ENCODE results near the gene ATG2A.

The ATG2A gene

GRCh38 chr11:64867748-64868462 lies 49.1 kb downstream of the ATG2A start:
- DNase-seq = no peak

DNA sequence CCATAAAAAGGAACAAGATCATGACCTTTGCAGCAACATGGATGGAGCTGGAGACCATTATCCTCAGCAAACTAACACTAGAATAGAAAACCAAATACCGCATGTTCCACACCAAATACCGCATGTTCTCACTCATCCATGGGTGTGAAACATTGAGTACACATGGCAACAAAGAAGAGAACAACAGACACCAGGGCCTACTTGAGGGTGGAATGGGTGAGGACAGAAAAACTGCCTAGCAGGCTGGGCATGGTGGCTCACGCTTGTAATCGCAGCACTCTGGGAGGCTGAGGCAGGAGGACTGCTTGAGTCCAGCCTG lies 50.9 kb downstream of the ATG2A start:
- DNase-seq = no peak

DNA sequence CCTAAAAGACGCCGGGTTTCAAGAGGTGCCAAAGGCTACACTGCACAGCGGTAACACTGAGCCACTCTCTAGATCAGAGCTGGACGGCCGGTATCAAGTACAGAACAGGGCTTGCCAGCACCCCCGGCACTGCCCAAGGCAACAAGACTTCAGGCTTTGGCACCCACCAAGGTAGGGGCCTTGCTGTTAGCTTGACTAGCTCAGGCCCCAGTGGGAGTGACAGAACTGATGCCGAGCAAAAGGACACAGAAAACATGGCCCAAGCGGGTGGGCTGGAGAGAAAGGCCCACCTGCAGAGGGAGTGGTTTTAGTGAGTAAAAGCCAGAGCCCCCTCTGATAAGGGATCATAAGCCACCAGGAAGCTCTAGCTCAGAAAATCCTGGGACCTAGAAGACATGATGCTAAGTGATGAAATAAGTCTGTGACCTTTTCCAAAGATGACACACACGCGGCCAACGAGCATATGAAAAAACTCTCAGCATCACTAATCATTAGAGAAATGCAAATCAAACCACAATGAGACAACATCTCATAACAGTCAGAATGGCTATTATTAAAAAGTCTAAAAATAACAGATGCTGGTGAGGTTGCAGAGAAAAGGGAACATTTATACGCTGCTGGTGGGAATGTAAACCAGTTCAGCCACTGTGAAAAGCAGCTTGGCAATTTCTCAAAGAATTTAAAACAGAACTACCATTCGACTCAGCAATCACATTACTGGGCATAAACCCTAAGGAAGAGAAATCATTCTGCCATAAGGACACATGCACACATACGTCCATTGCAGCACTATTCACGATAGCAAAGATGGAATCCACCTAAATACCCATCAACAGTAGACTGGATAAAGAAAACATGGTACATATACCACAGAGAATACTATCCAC lies 51.5 kb downstream of the ATG2A start:
- DNase-seq = peak; percentile 82

- peak; percentile 93 for DNase-seq
Observed at GRCh38 chr11:64864473-64865285, 52.3 kb downstream of the ATG2A start.

DNA sequence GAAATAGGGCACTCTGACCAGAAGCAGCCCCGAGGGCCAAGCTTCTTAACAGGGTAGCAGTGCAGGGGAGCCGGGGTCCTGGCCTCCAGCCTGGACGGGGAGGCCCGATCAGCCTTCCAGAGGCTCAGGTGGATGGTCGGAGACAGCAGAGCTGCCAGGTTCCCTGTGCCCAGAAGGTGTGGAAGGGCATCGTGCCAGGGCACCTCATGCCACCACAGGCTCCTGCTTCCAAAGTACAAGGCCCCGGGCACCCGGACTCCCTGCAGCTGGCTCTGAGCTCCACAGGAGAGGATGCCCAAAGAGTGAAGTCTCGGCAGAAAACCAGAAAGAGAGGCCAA lies 52.9 kb downstream of the ATG2A start:
- no peak for DNase-seq

DNA sequence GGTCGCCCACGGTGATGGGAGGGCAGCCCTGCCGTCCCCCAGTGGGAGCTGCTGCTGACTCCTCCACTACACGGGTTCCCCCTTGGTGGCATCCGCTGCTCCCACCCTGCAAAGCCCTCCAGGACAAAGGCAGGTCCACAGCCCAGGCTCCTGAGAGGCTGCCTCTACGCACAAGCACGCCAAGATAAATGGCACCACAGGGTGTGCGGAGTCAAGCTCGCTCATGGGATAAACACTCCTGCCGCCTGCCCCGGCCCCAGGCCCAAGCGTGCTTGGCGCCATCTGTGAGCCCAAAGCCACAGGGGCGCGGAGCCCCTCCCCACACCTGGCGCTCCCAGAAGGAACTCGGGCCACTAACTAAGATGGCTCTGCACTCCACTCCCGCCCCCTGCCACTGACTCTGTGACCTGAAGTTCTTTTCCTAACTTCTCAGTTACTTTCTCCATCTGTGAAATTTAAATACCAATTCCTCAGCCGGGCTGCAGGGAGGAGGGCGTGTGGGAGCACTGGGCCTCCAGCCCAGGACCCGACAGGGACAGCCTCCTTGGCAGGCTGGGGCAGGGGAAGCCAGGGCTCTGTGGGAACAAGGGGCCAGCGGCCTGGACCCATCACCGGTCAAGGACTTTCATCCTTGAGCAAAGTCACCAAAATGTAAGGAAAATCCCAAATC lies 53.5 kb downstream of the ATG2A start:
- no peak for DNase-seq

DNA sequence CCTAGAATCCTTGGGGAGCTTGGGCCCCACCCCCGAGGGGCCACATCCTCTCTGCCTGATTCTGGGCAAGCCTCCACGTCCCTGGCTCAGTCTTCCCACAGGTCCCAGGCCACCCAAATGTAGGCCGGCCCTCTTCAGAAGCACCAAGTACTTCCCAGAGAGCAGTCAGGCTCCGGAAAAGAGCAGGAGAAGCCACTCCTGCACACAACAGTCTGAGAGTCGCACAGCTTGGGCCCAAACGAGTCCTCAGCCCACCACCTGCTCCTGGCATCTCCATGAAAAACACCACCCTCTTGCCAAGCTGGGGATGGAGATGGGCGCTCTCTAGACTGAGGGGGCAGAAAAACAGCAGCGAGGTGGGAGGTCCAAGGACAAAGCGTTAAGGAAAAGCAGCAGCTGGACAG lies 54.0 kb downstream of the ATG2A start:
- DNase-seq = no peak

DNA sequence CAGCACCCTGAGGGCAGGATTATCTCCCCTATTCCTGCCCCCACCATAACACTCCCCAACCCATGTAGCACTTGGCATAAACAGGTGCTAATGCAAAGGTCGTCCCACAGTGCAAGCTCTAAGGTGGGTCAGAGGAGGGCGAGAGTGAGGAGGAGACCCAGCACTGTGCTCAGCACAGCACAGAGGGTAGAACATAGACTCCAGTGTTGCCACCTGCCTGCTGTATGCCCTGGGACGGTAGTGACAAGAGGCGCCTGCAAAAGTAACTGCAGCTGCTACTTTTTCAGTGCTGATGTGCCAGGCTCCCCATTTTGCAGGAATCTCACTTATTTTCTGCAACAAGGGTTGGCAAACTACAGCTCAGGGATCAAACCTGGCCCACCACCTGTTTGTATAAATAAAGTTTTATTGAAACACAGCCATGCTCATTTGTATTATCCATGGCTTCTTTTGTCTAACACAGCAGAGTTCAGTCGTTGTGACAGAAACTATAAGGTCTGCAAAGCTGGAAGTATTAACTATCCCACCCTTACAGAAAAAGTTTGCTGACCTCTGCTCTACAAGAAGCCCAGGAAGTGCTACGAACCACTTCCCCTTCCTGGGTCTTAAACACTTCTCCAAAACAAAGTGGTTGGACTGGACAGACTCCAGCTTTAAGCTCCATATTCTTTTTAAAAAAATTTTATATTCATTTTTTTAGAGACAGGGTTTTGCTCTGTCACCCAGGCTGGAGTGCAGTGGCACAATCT lies 55.6 kb downstream of the ATG2A start:
- DNase-seq = no peak

GRCh38 chr11:64859542-64860414 lies 57.2 kb downstream of the ATG2A start:
- DNase-seq = no peak

DNA sequence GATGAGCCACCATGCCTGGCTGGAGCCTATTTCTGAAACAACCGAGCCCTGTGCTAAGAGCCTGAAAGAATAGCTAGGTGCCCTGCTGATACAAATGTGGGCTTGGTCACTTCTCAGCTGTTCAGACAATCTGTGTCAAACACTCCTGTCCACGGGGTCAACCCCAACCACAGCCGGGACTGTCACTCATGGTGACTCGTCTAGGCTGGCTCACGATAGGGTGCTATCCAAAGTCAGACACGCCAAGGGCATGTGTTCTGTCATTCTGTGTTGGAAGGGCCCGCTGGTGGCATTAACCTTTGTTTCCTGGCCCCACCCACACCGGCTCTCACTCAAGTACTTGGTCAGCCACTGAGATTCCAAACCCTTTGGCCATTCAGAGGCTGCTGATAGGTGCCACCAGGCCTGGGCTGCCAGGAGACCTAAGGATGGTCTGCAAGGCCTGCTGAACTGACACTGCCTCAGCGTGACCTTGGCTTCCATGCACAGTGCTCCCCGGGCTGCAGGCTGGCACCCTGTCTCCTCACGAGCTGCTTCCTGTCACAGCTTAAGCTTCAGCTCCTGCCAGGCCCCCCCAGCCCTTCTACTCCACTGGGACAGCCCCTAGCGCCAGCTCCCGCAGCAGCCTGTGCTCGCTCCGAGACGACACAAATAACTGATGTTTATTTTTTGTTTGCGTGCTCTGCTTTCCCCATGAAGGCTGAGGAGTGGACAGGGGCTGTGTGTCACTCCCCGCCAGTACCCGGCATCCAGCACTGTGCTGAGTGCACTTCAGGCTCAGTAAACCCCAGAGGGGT lies 58.3 kb downstream of the ATG2A start:
- no peak for DNase-seq

DNA sequence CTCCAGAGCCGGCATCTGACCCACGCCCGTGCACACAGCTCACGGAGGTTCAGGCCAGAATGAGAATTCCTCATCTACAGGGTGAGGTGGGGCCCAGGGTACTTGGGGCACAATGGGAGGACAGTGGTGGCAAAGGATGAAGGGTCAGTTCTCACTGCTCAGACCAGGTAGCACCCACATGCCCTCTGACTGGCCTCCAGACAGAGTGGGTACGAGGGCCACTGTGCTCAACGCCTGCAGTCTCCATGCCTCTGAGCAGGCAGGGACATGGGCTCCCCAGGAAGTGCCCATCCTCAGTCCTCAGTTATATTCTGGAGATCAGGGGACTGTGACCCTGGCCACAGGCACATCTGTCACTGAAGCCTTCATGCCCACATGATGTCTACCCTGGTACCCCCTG lies 59.5 kb downstream of the ATG2A start:
- no peak for DNase-seq

GRCh38 chr11:64856382-64857227 lies 60.4 kb downstream of the ATG2A start:
- peak; percentile 55 for DNase-seq

DNA sequence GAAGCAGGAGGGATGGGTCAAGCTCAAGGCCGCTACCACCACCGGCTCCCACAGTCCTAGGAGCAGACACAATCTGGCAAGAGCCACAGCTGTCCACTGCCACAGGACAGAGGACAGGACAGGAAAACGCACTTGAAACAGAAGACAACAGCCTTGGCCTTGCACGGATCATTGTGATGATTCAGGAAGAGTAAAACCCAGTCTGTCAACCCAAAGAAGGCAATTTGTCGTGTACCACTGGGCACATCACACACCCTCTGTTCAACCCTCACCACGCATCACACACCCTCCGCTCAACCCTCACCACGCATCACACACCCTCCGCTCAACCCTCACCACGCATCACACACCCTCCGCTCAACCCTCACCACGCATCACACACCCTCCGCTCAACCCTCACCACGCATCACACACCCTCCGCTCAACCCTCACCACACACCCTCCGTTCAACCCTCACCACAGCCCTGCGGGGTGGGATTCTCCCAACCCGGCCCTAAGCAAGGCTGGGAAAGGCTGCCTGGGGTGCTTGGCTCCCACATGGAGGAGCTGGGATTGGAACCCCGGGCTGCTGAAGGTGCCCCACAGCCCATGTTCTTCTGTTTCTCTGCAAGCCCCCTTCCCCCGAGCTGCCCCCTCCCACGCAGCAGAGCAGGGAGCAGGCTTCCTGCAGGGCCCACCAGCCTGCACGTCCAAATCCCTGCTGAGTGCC lies 61.3 kb downstream of the ATG2A start:
- DNase-seq = no peak

GRCh38 chr11:64854534-64855502 lies 62.2 kb downstream of the ATG2A start:
- DNase-seq = peak; percentile 85

DNA sequence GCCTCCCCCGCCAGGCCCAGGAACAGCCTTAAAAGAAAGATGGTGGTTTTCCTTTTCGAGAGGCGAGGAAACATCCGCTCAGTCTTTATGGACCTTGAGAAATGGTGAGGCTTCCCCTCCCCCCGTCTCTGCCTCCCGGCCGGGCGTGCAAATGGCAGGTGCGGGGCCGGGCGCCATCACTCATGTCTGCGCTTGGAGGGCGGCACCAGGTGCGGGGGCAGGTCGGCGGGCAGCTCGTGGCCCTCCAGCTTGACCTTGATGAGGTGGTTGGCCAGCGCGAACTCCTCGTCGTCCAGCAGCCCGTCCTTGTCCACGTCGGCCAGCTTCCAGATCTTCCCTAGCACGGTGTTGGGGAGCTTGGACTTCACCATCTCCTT lies 62.9 kb downstream of the ATG2A start:
- no peak for DNase-seq

DNA sequence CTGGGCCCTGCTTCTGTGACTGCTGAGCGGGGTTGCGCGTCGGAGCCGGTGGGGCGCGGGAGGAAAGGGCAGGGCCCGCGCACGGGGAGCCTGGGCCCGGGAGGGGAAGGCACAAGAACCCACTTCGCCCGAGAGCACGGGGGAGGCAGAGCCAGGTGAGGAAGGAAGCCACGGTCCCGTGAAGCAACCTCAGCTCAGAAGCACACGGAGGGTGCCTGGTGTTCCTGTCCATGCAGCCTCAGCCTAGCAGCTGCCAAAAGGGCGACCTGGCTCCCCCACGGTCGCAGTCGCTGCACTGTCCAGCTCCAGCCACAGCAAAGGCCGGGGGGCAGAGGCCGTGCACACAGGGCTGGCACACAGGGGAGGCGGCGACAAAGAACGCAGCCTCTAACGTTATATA lies 63.3 kb downstream of the ATG2A start:
- DNase-seq = no peak

- no peak for DNase-seq
Observed at GRCh38 chr11:64852804-64853509, 64.1 kb downstream of the ATG2A start.

Measured in fibroblast of upper back skin (primary cell).